GM19351 (cell line): ENCODE measurements around the gene DPH1.
"Not testable (repeated sequence)": the region's sequence is repeated elsewhere in the genome, so short reads cannot be mapped to it uniquely, and the experiment has no call there.

Experiments used
- ATAC-seq: cut with Tn5 transposase; IDR thresholded peaks from one replicate; pipeline ENCODE4 v1.9.1; 2021; ENCODE audit warnings: mild to moderate bottlenecking, moderate library complexity; ENCODE audit not compliant: unreplicated experiment

DPH1 gene

DNA sequence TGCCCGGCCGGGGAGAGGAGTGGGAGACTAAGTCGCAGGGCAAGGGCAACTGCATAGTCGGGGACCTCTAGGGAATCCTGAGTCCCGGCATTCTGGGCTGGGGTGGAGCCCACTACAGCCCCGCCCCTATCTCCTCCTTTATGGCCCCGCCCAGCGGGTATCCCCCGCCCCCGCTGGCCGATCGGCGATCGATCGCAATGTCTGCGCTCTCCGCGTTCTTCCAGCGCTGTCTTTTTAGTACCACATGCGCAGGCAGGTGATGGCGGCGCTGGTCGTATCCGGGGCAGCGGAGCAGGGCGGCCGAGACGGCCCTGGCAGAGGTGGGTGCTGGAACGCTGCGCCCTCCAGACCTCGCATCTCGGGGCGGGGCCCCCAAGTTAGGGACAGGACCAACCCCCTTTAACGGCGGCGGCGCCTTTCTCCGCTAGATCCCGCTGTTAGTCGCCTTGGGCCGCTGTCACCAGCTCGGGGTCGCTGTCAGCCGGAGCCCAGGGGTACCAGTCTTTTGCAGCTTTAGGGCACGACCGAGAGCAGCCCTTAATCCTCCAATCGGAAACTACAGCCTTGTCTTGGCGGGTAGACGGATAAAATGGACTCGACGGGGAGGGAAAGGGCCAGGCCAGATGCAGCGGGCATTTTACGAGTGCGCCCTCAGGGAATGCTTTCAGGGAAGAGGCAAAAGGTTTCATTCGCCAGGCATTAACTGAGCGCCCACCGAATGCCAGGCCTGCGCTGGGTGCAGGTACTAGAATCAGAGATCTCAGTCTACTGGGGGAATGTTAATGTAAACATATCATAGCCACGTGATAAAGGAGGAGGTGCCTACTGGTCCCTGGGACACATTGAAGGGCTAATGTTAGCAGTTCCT lies at the start of gene DPH1:
Gene DPH1 (plus strand): TSS at position 243 of the 868 bp plus-strand sequence. CDS start 17 bp downstream, at position 260.
- peak; percentile 83 for ATAC-seq

DNA sequence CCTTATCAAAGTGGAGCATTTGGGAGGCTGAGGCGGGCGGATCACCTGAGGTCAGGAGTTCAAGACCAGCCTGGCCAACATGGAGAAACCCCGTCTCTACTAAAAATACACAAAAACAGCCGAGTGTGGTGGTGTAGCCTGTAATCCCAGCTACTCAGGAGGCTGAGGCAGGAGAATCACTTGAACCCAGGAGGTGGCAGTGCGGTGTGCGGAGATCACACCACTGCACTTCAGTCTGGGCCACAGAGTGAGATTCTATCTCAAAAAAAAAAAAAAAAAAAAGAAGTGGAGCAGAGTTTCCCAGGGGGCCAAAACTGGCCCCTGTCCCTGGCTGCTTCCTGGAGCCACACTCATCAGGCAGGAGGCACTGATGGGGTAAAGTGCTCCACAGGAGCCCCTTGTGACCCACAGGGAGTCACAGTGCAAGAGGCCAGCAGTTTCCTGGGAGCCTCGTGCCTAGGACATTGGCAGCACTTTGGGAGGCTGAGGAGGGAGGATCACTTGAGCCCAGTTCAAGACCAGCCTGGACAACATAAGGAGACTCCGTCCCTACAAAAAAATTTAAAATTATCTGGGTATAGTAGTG lies 49.2 kb upstream of the DPH1 start:
- ATAC-seq: no peak

DNA sequence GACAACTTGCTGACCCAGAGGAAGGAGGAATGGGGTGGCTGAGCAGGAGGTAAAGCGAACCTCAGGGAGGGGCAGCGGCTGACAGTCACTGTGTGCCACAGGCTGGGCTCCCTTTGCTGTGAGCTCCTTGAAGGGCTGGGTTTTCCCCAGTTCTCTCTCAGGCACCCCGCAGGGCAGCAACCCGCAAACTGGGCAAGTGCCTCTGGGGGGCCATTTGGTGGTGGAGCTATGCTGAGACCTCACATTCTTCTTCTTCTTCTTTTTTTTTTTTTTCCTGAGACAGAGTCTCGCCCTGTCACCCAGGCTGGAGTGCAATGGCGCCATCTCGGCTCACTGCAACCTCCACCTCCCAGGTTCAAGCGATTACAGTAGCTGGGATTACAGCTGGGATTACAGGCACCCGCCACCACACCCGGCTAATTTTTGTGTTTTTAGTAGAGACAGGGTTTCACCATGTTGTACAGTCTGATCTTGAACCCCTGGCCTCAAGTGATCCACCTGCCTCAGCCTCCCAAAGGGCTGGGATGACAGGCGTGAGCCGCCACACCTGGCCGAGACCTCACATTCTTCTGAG lies 47.1 kb upstream of the DPH1 start:
- not testable (repeated sequence) for ATAC-seq

DNA sequence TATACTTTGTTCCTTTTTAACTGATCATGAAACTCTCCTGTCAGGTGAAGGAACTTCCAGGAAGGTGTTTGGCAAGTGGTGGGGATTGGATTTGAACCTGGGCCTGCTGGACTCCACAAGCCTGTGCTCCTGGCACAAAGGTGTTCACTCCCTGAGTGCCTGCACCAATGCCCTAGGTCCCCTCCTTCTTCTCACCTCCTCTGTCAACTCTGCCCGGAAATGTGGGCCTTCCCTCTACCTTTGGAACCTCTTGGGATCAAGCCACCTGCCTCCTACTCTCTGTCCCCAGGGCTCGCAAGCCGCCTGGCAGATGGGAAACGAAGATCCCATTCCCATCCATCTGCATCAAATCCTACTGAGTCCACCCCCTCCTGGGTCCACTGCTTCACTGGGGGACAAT lies 44.9 kb upstream of the DPH1 start:
- ATAC-seq: no peak

DNA sequence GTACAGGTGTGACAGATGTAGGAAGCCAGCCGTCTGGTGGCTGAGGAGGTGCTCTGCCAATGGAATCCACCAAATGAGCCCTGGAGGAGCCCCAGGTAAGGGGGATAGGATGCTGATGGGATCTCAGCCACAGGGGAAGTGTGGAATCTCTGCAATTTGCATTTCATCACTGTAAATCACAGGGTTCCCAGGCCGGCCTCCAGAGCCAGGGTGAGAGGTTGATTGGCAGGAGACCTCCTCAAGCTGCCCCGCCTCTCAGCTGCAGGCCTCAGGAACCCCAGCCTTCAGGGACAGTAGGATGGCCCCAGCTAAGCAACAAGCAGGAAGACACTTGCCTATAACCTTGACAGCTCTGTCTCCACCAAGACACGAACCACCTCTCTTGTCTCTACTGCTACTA lies 44.3 kb upstream of the DPH1 start:
- ATAC-seq: no peak

DNA sequence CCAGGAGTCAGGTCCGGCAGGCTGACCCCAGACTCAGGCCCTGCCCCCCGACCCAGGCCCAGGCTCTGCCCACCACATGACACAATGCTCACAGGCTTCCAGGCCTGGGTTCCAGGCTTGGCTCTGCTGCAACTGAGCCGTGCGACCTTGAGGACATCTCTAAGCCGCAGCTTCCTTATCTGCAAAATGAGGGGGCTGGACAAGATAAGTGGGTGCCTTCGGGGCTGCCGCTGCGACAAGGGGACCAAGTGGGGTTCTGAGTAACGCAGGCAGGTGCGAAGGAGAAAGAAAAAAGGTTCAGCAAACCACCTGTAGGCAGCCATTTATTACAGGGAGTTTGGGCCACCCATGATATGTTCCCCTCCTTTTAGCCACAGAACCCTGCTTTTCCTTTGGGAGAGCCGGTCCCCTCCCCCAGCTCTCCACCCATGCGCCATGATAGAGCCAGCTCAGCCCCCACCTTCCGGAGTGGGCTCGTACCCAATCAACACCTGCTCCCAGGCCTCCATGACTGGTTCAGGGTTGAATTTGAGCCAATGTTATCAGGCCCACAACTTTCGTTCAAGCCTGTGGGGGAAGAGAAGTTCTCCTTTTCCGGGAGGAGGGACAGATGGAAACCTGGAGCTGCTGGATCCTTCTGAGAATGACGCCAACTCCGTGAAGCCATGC lies 43.0 kb upstream of the DPH1 start:
- no peak for ATAC-seq

DNA sequence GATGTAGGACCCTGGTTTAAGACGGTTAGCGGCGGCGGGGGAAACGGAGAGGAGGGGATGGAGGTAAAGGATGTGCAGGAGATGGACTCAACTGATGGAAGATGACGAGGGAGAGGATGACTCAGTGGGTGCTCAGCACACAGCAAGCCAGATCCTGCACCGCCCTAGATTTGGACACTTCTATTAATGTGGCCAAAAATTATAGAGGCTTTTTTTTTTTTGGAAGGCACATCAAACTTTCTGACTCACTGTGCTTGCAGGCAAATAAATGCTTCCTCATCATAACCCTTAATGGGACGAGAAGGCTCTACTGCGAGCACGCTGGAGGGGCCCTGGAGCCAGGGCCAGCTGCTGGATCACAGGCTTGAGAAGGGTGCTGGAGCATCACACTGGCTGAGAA lies 40.8 kb upstream of the DPH1 start:
- ATAC-seq: no peak

DNA sequence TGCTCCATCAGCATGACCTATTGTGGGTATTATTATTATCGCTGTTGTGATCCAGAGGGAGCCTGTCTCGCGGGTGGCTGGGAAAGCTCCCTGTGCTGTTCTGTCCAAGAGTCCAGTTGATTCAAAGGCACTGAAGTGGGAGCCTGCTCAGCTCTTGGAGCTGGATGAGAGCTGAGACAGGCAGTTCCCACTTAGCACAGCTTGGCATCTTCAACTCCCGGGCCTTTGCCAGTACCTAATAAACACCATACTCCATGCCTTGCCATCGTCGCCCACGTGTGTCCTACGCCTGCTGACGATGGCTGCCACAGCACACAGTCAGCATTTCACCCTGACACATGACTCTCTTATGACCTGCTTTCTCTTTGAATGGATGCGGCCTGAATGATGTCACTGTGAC lies 37.4 kb upstream of the DPH1 start:
- ATAC-seq: no peak

DNA sequence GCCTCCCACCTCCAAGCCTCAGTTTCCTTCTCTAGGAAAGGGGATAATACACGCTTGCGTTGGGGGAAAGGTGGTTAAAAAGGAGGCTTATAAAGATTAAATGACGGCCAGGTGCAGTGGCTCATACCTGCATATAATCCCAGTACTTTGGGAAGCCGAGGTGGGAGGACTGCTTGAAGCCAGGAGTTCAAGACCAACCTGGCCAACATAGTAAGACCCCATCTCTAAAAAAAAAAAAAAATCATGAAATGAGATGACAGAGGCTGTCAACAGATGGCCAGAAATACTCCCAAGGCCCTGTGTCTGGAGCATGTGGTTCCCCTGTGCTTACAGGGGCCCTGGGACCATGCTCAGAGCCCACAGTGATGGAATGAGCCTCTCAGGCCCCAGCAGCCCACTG lies 35.2 kb upstream of the DPH1 start:
- ATAC-seq: no peak

DNA sequence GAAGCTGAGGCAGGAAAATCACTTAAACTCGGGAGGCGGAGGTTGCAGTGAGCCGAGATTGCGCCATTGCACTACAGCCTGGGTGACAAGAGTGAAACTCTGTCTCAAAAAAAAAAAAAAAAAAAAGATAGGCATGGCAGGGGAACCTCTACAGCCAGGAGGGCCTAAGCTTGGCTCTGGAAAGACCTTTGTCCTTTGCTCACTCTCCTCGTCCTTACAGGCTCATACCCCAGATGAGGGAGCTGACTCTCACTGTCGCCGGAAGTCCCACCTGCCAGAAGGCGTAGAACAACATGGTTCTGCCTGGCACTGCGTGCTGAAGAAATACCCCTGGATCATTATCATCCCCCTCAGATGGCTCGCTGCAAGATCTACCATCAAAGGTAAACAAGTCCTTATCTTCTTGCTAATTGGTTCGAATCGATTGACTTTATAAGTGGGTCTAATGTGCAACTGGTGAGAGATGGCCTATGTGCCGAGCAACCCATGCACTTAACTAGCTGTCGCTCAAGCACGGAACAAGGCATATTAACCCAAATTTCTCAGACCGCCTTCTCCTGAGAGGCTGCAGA lies 34.5 kb upstream of the DPH1 start:
- ATAC-seq: no peak

DNA sequence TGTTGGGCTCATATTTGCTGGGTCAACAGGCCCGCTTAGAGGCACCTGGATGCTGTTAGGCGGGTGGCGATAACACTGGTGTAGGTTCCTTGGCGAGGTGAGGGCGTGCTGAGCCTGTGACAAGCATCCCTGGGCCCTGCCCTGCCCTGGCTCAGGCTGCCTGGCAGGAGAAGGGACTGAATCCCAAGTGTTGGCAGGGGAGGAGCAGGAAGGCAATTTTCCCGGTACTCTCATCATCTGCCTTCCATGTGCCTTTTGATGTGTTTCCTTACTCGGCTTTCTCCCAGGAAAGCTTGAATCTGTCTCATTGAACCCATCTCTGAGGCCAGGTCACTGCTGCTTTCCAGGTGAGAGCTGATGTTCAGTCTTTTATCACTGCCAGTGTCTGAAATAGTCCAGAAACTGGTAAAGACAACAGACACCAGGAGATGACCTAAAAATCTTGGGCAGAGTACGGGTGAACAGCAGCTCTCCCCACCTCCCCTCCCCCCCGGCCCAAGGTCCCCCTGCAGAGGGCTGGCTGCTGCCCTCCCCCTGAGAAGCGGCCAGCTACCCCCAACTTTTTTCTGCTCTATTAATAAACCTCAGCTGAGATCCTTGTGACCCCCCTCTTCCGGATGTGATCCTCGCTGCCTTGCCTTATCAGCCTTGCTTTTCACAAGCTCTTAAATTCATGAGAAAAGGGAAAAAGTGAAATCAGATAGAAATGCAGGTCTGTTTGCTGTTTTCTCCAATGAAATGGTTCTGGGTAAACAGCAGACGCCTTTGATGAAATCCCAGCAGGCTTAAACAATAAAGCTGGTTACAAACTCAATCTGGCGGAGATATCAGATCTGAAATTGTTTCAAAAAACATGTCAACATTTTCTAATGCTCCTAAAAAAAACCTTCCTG lies 33.8 kb upstream of the DPH1 start:
- ATAC-seq: no peak

DNA sequence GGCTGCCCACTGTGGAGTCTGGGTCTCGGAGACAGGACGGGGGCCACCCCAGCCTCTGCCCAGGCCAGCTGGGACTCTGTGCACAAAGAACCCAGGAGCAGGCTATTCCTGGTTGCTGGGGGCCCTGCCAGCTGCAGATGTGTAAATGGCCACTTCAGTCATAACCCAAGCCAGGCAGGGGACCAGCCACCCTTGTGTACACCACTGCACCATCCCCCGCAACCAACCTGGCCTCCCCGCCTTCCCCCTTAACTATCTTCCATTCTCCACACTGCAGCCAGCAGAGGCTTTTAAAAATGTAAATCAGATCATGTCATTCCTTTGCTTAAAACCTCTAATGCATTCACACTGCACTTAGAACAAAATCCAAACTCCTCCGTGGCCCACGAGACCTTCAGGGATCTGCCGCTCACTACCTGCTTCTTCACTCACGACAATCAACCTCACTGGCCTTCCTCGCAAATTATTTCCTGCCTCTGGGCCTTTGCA lies 33.1 kb upstream of the DPH1 start:
- ATAC-seq: no peak

DNA sequence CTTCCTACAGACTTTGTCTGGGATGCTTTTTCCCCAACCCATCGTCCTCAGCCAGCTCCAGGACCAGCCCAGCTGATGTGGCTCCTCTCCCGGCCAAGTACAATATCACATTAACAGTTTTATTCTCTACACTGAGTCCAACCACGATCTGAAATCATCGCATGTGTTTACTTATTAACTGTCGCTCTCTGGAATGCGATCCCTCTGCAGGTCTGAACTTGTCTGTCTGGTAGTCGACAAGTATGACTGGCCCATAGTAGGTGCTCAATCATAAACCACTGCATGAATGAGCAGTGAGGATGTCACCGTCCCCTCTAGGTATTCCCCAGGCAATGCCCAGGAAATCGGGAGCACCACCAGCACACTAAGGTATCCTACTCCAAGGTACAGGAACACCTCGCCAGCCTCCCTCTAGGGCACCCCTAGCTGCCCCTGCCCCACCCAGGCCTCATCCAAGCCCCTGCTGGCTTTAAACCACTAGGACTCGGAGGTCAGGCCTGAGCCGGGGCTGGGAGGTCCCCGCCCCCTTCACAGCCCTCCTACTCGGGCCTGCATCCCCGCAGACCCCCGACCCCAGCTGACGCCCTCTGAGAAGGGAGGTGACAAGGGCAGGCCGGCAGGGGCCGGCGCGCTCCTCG lies 32.5 kb upstream of the DPH1 start:
- ATAC-seq: no peak

DNA sequence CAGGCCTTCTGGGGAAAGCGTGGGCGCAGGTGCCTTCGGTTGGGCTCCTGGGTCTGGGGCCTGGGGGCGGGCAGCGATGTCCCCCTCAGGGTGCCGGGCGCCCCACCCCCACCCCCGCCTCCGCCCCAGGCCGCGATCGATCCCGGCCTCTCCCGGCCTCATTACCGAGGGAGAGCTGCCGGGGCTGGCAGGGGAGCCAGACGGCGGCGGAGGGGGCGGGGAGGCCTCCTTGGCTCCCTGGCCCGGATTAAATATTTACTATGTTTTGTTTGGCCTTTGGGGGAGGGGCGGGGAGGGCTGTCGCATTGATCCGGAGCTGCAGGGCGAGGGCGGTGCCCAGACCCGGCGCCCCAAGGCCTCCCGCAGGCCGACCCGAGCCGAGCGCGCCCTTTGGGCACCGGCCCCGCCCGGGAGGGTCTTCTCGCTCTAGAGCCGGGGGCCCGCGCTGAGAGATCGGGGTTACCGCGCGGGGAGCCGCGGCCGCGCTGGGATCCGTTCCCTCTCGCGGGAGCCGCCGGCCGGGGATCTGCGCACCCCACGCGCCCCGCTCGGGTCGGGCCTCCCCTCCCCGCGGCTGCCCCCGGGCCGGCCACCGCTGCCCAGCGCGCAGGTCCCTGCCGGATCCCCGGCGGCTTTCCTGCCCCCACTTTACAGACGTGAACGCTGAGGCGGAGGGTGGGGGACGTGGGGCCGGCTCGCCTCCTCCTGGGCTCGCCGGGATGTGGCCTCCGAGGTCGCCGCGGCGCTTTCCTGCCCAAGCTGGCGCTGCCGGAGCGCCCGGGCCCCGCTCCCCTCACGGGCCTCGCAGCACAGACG lies 31.8 kb upstream of the DPH1 start:
- no peak for ATAC-seq

DNA sequence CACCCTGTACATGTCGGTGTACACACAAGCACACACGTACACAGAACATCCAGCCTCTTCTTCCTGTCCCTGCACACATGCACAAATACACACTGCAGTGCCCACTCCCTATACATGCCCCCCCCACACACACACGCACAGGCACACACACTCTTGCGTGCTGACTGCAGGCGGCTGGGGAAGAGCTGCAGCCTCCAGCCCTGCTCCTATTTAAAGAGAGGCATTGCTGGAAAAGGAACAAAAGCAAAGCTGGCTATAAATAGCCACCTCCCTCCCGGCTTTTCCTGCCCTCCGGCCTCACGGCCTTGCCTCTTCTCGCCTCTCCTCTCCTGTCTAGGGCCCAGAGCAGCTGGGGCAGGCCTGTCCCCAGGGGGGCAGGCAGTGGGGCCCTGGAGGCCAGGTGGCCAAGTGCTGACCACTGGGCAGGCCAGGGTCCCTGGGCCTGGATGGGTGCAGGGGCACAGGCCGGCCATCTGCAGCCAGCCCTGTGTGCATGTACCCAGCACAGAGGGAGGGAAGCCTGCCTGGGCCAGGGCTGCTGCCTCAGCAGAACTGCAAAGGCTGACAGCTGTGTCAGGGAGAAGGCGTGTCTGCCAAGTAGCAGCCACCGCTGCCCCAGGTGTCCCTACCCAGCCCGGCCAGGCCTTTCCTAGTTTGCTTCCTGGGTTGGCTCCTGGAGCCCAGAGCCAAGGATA lies 30.2 kb upstream of the DPH1 start:
- no peak for ATAC-seq

DNA sequence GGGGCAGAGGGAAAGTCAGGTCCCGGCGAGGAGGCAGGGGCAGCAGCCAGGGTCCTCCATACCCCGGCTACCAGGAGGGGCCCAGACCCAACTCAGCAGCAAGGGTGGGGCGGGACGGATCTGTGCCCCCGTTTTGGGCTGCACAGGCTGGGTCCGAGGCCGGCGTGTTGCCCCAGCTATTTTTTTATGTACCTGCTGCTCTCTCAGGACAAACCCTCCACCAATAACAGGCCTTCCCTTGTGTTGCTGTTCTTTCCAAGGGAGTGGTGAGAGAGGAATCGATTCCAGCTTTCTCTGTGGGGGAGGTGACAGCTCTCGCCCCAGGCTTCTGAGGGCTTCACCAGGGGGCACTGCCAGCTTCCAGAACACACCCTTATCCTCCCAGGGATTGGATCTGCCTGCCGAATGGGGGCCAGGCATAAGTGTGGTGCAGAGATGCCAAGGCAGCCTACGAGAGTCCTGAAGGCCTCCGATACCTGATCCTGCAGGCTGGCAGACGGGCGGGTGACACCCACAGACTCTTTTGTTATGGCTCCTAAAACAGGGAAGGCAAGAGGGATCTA lies 27.1 kb upstream of the DPH1 start:
- ATAC-seq: no peak

DNA sequence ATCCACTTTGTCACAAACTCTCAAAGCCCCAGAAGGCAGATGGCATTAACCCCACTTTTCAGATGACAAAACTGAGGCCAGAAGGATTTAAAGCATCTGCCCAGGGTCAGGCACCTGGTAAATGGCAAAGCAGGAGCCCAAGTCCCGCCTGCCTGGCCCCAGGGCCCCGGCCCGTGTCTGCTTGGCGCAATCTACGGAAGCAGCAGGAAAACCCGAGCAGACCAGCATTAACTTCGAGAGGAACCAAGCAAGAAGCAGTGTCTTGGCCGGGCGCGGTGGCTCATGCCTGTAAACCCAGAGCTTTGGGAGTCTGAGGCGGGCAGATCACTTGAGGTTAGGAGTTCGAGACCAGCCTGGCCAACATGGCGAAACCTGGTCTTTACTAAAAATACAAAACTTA lies 26.4 kb upstream of the DPH1 start:
- ATAC-seq: no peak

DNA sequence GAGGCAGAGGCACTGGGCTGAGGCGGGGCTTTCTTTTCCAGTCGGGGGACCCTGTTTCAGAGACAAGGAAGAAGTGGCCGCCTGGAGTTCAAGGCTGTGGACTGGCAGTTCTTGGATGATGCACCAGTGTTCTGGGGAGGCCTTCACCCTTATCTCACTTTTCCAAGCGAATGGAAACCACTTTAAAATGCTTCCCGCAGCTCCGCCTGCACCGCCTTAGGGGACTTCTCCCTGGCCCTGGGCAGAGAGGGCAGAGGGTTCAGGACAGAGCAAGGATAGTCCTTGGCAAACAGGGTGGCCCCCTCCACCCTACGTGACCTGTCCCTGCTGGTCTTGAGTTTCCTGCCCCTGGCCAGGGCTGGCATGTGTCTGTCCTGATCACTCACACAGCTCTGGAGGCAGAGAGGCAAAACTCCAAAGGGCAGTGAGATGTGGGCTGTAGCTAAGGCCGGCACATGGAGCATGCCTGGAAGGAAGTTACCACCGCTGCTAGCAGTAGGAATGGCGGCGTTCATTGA lies 25.5 kb upstream of the DPH1 start:
- no peak for ATAC-seq
